ENCODE results near the gene PTGS2.

- TF ChIP-seq CTCF (IDR thresholded peaks at IDR 0.05), result no peak
- TF ChIP-seq, protein P1, sequence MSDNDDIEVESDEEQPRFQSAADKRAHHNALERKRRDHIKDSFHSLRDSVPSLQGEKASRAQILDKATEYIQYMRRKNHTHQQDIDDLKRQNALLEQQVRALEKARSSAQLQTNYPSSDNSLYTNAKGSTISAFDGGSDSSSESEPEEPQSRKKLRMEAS (CRISPR knock-in tag; IDR thresholded peaks at IDR 0.05), result no peak
Observed at GRCh38 chr1:186662752-186663151, 17.5 kb downstream of the PTGS2 start.

Data from WTC11 (cell line).